Nephron (organoid): ENCODE data around the gene CAMK2D.
A peak's percentile ranks its signal among the peaks of the same experiment; 100 is the strongest.

Experiments used
- H3K27ac Mint-ChIP-seq, 3 experiments: 2 replicates each; pipeline ENCODE4 v1.8.0; 2020; ENCODE audit warnings: mixed read lengths in 3 of 3, mild to moderate bottlenecking in 2 of 3, moderate library complexity in 1 of 3
- H3K27me3 Mint-ChIP-seq: 2 replicates; pipeline ENCODE4 v1.8.0; 2021; ENCODE audit warnings: low read depth, mild to moderate bottlenecking, moderate library complexity, mixed read lengths
- H3K36me3 Mint-ChIP-seq: 2 replicates; pipeline ENCODE4 v1.8.0; 2020; ENCODE audit warnings: low read depth, mixed read lengths
- H3K4me1 Mint-ChIP-seq: 2 replicates; pipeline ENCODE4 v1.8.0; 2020; ENCODE audit warnings: mixed read lengths
- H3K4me3 Mint-ChIP-seq, 3 experiments: 2 replicates each; pipeline ENCODE4 v1.8.0; 2020; ENCODE audit warnings: mild to moderate bottlenecking in 3 of 3, mixed read lengths in 3 of 3, moderate library complexity in 2 of 3
- H3K9me3 Mint-ChIP-seq: 2 replicates; pipeline ENCODE4 v1.8.0; 2020; ENCODE audit warnings: mixed read lengths
- CTCF ChIP-seq, 3 experiments: fragments of 200-600 bp; sonication (generic); IDR thresholded peaks; one replicate each; pipeline ENCODE4 v1.5.0; 2021; ENCODE audit warnings: antibody characterized with exemption in 3 of 3; ENCODE audit not compliant: unreplicated experiment in 3 of 3

Gene CAMK2D

GRCh38 chr4:113641025-113641431, 120.5 kb downstream of the CAMK2D start:
- Mint-ChIP-seq H3K27ac (no peak overlapping the region), H3K4me3 (no peak overlapping the region), H3K36me3 (no peaks in the 10 kb centered on the region), H3K9me3 (no peaks in the 10 kb centered on the region), H3K4me1 (peaks cover 54% of the 10 kb centered on the region), H3K27me3 (no peaks in the 10 kb centered on the region)
- no peak for TF ChIP-seq CTCF (IDR thresholded peaks at IDR 0.05; ENCODE audit: unreplicated experiment in 3 of 3)

DNA sequence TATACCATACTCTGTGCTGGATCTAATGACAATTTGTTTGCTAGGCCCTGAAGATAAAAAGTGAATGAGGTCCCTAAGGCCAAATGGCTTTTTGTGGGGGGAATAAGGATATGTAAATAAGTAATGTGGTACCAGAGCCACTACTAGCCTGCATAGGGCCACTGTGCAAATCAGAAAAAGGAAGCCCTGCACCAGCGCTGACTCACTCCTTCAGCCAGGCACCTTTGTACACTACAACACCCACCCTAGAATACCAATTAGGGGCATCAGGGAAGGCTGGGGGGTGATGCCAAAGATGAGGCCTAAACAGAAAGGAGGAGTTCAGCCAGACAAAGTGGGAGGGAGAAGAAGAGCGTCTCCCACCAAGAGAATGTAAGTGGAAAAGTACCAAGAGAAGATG, 122.2 kb downstream of the CAMK2D start:
- Mint-ChIP-seq H3K4me1 (peaks cover 46% of the 10 kb centered on the region), H3K36me3 (no peaks in the 10 kb centered on the region), H3K4me3 (no peak overlapping the region), H3K27ac (peak overlapping the region in 1 of 3 experiments; percentile 7), H3K27me3 (no peaks in the 10 kb centered on the region), H3K9me3 (no peaks in the 10 kb centered on the region)
- no peak for TF ChIP-seq CTCF (IDR thresholded peaks at IDR 0.05; ENCODE audit: unreplicated experiment in 3 of 3)

DNA sequence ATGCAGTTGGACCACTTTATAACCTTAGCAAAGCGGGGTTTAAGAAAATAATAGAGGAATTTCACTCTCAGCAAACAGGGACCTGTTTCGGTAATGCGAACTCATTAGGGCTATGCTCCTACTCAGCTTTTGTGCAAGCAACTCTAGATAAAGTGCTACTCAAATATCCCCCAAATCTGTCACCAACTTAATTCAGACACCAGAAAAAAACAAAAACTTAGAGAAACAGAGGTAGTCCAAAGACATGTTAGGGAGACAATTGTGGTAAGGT, 123.0 kb downstream of the CAMK2D start:
- Mint-ChIP-seq H3K4me3 (no peak overlapping the region), H3K27me3 (no peaks in the 10 kb centered on the region), H3K27ac (peak overlapping the region in 1 of 3 experiments; percentile 18), H3K36me3 (no peaks in the 10 kb centered on the region), H3K4me1 (peaks cover 42% of the 10 kb centered on the region), H3K9me3 (no peaks in the 10 kb centered on the region)
- TF ChIP-seq CTCF (IDR thresholded peaks at IDR 0.05; ENCODE audit: unreplicated experiment in 3 of 3), result no peak

GRCh38 chr4:113637823-113638561, 123.5 kb downstream of the CAMK2D start:
- no peaks in the 10 kb centered on the region for H3K36me3 Mint-ChIP-seq
- peak overlapping the region; percentile 13 to 39 (median 18) for H3K27ac Mint-ChIP-seq

DNA sequence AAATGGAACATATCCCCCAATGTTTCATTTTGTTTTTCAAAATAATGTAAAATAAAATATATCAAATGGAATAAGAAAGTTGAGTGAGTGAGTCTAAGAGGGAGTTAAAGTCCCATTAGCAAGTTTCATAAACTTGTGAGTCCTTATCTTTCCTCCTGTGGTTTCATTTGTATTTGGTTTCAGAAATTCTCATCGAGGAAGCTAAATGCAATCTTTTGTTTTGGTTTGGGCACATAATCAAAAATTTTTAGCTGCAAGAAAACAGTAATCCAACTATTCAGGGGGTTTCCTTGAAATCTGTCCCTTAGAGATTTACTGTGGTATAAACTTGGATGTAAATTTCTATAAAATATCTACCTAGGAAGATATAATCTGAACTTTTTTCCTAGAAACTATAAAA, 124.2 kb downstream of the CAMK2D start:
- no peak overlapping the region for H3K4me3 Mint-ChIP-seq
- H3K9me3 Mint-ChIP-seq, result no peaks in the 10 kb centered on the region
- no peak for TF ChIP-seq CTCF (IDR thresholded peaks at IDR 0.05; ENCODE audit: unreplicated experiment in 3 of 3)
- no peaks in the 10 kb centered on the region for H3K27me3 Mint-ChIP-seq
- H3K4me1 Mint-ChIP-seq, result peaks cover 38% of the 10 kb centered on the region
- no peaks in the 10 kb centered on the region for H3K36me3 Mint-ChIP-seq
- peak overlapping the region in 1 of 3 experiments; percentile 11 for H3K27ac Mint-ChIP-seq

More at GRCh38 chr4:113637823-113638561, 123.5 kb downstream of the CAMK2D start:
- no peaks in the 10 kb centered on the region for H3K9me3 Mint-ChIP-seq
- peaks cover 42% of the 10 kb centered on the region for H3K4me1 Mint-ChIP-seq
- TF ChIP-seq CTCF (IDR thresholded peaks at IDR 0.05; ENCODE audit: unreplicated experiment in 3 of 3), result no peak
- no peaks in the 10 kb centered on the region for H3K27me3 Mint-ChIP-seq
- H3K4me3 Mint-ChIP-seq, result no peak overlapping the region

GRCh38 chr4:113636877-113637276, 124.7 kb downstream of the CAMK2D start:
- no peak for TF ChIP-seq CTCF (IDR thresholded peaks at IDR 0.05; ENCODE audit: unreplicated experiment in 3 of 3)
- no peaks in the 10 kb centered on the region for H3K36me3 Mint-ChIP-seq
- H3K9me3 Mint-ChIP-seq, result no peaks in the 10 kb centered on the region
- no peaks in the 10 kb centered on the region for H3K27me3 Mint-ChIP-seq
- H3K4me1 Mint-ChIP-seq, result peaks cover 38% of the 10 kb centered on the region
- H3K4me3 Mint-ChIP-seq, result no peak overlapping the region
- H3K27ac Mint-ChIP-seq, result peak overlapping the region in 1 of 3 experiments; percentile 11
